ENCODE data around the gene CD47.

The CD47 gene

GRCh38 chr3:108090049-108090700, 656 bp downstream of the CD47 start:
- peak; percentile 38 for DNase-seq

GRCh38 chr3:108089579-108089978, 1.3 kb downstream of the CD47 start:
- DNase-seq = no peak

GRCh38 chr3:108088697-108089096, 2.1 kb downstream of the CD47 start:
- no peak for DNase-seq

- DNase-seq = no peak
Observed at GRCh38 chr3:108088146-108088545, 2.7 kb downstream of the CD47 start.

GRCh38 chr3:108086653-108087052, 4.2 kb downstream of the CD47 start:
- no peak for DNase-seq

GRCh38 chr3:108085810-108086350, 5.0 kb downstream of the CD47 start:
- no peak for DNase-seq

- no peak for DNase-seq
Observed at GRCh38 chr3:108085370-108085769, 5.5 kb downstream of the CD47 start.

- DNase-seq = no peak
Observed at GRCh38 chr3:108079877-108080276, 11.0 kb downstream of the CD47 start.

GRCh38 chr3:108079043-108079442, 11.8 kb downstream of the CD47 start:
- no peak for DNase-seq

GRCh38 chr3:108076564-108076963, 14.3 kb downstream of the CD47 start:
- DNase-seq = no peak

- no peak for DNase-seq
Observed at GRCh38 chr3:108073764-108074431, 16.9 kb downstream of the CD47 start.

- DNase-seq = no peak
Observed at GRCh38 chr3:108071368-108071767, 19.5 kb downstream of the CD47 start.

- no peak for DNase-seq
Observed at GRCh38 chr3:108070356-108070755, 20.5 kb downstream of the CD47 start.

- DNase-seq = no peak
Observed at GRCh38 chr3:108067768-108068167, 23.1 kb downstream of the CD47 start.

GRCh38 chr3:108065096-108065495, 25.7 kb downstream of the CD47 start:
- no peak for DNase-seq

GRCh38 chr3:108064293-108064887, 26.4 kb downstream of the CD47 start:
- no peak for DNase-seq

- DNase-seq = no peak
Observed at GRCh38 chr3:108062051-108062450, 28.8 kb downstream of the CD47 start.

- no peak for DNase-seq
Observed at GRCh38 chr3:108060331-108060730, 30.5 kb downstream of the CD47 start.

- no peak for DNase-seq
Observed at GRCh38 chr3:108055931-108056330, 34.9 kb downstream of the CD47 start.

- DNase-seq = no peak
Observed at GRCh38 chr3:108054935-108055334, 35.9 kb downstream of the CD47 start.

- no peak for DNase-seq
Observed at GRCh38 chr3:108053483-108053882, 37.3 kb downstream of the CD47 start.

- DNase-seq = no peak
Observed at GRCh38 chr3:108053067-108053466, 37.8 kb downstream of the CD47 start.

- DNase-seq = no peak
Observed at GRCh38 chr3:108051005-108051404, 39.8 kb downstream of the CD47 start.

- DNase-seq = no peak
Observed at GRCh38 chr3:108047987-108048386, 42.8 kb downstream of the CD47 start.
